WTC11 (cell line): ENCODE results near the gene JAZF1. TPM values are rescaled to one million over a fixed set of nuclear protein-coding genes. Genes with fewer than 3 reads are reported as not detected.

Experiments
- ATAC-seq: fragments of 200-7000 bp; cut with Tn5 transposase; 2 replicates; pipeline ENCODE4 v1.10.0; 2021; ENCODE audit warnings: mild to moderate bottlenecking, moderate library complexity
- CTCF ChIA-PET: fragments of 300-600 bp; sonication (Branson Sonifier 250); formaldehyde crosslinking; loops from one replicate; lab custom pipeline; 2021; ENCODE audit warnings: antibody characterized with exemption; lab: Charles Lee
- POLR2A ChIA-PET: fragments of 350-600 bp; sonication (Branson Sonifier 250); formaldehyde crosslinking; loops from one replicate; lab custom pipeline; 2021; ENCODE audit warnings: antibody characterized with exemption; lab: Charles Lee
- DNase-seq: peaks from one replicate; pipeline ENCODE4 v3.0.0; 2021; ENCODE audit warnings: low spot score
- H3K27ac Mint-ChIP-seq: 2 replicates; pipeline ENCODE4 v1.8.0; 2021; ENCODE audit warnings: mixed read lengths
- H3K27me3 Mint-ChIP-seq: 2 replicates; pipeline ENCODE4 v1.8.0; 2021; ENCODE audit warnings: low read depth, mild to moderate bottlenecking, moderate library complexity, mixed read lengths
- H3K36me3 Mint-ChIP-seq: 2 replicates; pipeline ENCODE4 v1.8.0; 2021; ENCODE audit warnings: mixed read lengths
- H3K4me1 Mint-ChIP-seq: 2 replicates; pipeline ENCODE4 v1.8.0; 2022; ENCODE audit warnings: mixed read lengths
- H3K4me3 Mint-ChIP-seq: 2 replicates; pipeline ENCODE4 v1.8.0; 2021; ENCODE audit warnings: mild to moderate bottlenecking, moderate library complexity, mixed read lengths
- H3K9me3 Mint-ChIP-seq: 2 replicates; pipeline ENCODE4 v1.8.0; 2021; ENCODE audit warnings: mixed read lengths
- CDX4 ChIP-seq: fragments of 250-450 bp; sonication (Bioruptor Pico); IDR thresholded peaks from 2 replicates; pipeline ENCODE4 v1.9.0; 2021; ENCODE audit warnings: moderate library complexity, mild to moderate bottlenecking, inconsistent platforms, borderline replicate concordance
- E2F4 ChIP-seq: sonication (generic); formaldehyde crosslinking; IDR thresholded peaks from 2 replicates; pipeline ENCODE4 v1.8.1; 2022; ENCODE audit warnings: low read depth, mild to moderate bottlenecking, moderate library complexity, missing genetic modification reagents, borderline replicate concordance
- EMX1 ChIP-seq: fragments of 250-450 bp; sonication (Bioruptor Pico); IDR thresholded peaks from 2 replicates; pipeline ENCODE4 v1.8.0; 2021; ENCODE audit warnings: mild to moderate bottlenecking
- ERG ChIP-seq: fragments of 250-450 bp; sonication (Bioruptor Pico); IDR thresholded peaks from 2 replicates; pipeline ENCODE4 v1.8.0; 2021; ENCODE audit warnings: mild to moderate bottlenecking
- IRF2 ChIP-seq: sonication (generic); formaldehyde crosslinking; IDR thresholded peaks from 2 replicates; pipeline ENCODE4 v1.8.0; 2022; ENCODE audit warnings: low read depth, missing genetic modification reagents, borderline replicate concordance
- JAZF1 ChIP-seq: fragments of 250-450 bp; sonication (Bioruptor Pico); IDR thresholded peaks from 2 replicates; pipeline ENCODE4 v1.9.0; 2021; ENCODE audit warnings: moderate library complexity, mild to moderate bottlenecking, inconsistent platforms
- MXD4 ChIP-seq: fragments of 250-450 bp; sonication (Bioruptor Pico); IDR thresholded peaks from 2 replicates; pipeline ENCODE4 v1.8.0; 2021; ENCODE audit warnings: mild to moderate bottlenecking, moderate library complexity, borderline replicate concordance
- NFATC4 ChIP-seq: fragments of 250-450 bp; sonication (Bioruptor Pico); IDR thresholded peaks from 2 replicates; pipeline ENCODE4 v1.9.0; 2021; ENCODE audit warnings: mild to moderate bottlenecking
- NFE2L1 ChIP-seq: sonication (generic); formaldehyde crosslinking; IDR thresholded peaks from 2 replicates; pipeline ENCODE4 v1.8.1; 2023; ENCODE audit warnings: missing genetic modification reagents
- RORB ChIP-seq: fragments of 250-450 bp; sonication (Bioruptor Pico); IDR thresholded peaks from 2 replicates; pipeline ENCODE4 v1.9.0; 2021; ENCODE audit warnings: mild to moderate bottlenecking
- SMAD4 ChIP-seq: sonication (generic); formaldehyde crosslinking; IDR thresholded peaks from 2 replicates; pipeline ENCODE4 v1.8.0; 2022; ENCODE audit warnings: mild to moderate bottlenecking, missing genetic modification reagents
- SP1 ChIP-seq: sonication (generic); formaldehyde crosslinking; conservative IDR thresholded peaks from 2 replicates; pipeline ENCODE4 v1.8.1; 2022; ENCODE audit warnings: missing genetic modification reagents
- ZMAT4 ChIP-seq: fragments of 250-450 bp; sonication (Bioruptor Pico); IDR thresholded peaks from 2 replicates; pipeline ENCODE4 v1.9.0; 2021; ENCODE audit warnings: mild to moderate bottlenecking
- ZNF121 ChIP-seq: sonication (generic); formaldehyde crosslinking; IDR thresholded peaks from 2 replicates; pipeline ENCODE4 v1.8.0; 2023; ENCODE audit warnings: missing genetic modification reagents
- ZNF232 ChIP-seq: sonication (generic); formaldehyde crosslinking; IDR thresholded peaks from 2 replicates; pipeline ENCODE4 v1.8.0; 2022; ENCODE audit warnings: mild to moderate bottlenecking, missing genetic modification reagents
- total RNA-seq: library from RNA; stranded (reverse); gene quantifications from 3 replicates; pipeline ENCODE4 v1.2.3, GENCODE V29; 2021
- TF ChIP-seq, protein P1 (sequence below): sonication (generic); formaldehyde crosslinking; IDR thresholded peaks from 2 replicates; pipeline ENCODE4 v1.8.0; 2023; ENCODE audit warnings: missing genetic modification reagents, mild to moderate bottlenecking, borderline replicate concordance
- TF ChIP-seq, protein P2 (sequence below): sonication (generic); formaldehyde crosslinking; IDR thresholded peaks from 2 replicates; pipeline ENCODE4 v1.8.1; 2022; ENCODE audit warnings: low read depth, missing genetic modification reagents, borderline replicate concordance
- TF ChIP-seq, protein P3 (sequence below): fragments of 250-450 bp; sonication (Bioruptor Pico); IDR thresholded peaks from 2 replicates; pipeline ENCODE4 v2.1.2; 2022; ENCODE audit warnings: mild to moderate bottlenecking, moderate library complexity

JAZF1 gene
- total RNA-seq, 1 experiment from 2014 or later: 19.0 TPM

DNA sequence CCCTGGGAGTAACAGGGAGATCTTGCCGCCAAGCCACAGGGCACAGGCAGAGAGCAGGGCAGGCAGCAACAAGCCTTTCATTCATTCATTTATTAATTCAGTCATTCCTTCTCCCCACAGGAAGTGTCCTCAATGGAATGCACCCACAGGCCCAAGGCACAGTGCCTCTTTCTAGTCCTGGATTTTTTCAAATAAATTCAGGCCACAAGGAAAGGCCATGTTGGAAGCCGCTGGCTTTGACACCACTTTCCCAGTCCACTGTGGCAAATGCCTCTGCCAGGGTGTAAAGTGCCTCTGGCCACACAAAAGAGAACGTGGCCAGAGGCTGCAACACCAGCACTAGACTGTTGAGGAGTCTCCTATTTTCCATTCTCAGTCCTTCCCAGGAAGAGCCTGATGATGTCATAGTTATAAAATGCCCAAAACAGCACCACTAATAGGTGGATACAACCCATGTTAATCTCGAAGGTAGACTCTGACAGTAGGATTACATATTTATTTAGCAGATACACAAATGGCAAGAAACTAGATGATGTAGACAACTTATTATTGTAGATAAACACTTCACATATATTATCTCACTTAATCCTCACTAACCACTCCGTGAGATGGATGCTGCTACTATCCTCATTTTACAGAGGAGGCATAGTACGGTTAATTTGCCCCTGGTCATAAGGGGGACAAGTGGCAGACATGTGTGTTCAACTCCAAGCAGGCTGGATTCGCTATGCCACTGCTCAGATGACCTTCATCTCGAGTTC lies 5.5 kb downstream of the JAZF1 start:
- Mint-ChIP-seq H3K27me3 (peaks cover 6% of the 10 kb centered on the region; the same call in 1 of the 2 replicates), H3K27ac (peak overlapping the region; percentile 43; the same call in 1 of the 2 replicates), H3K36me3 (no peaks in the 10 kb centered on the region), H3K4me1 (peaks cover 78% of the 10 kb centered on the region)
- no peak for DNase-seq
- POLR2A ChIA-PET: interaction anchor here (0.7 kb wide), 1 partner anchor 279 kb away, joined by 3 read pairs; no protein-coding TSS in a partner anchor
- ATAC-seq: no peak
- CTCF ChIA-PET: no interaction called here
- TF ChIP-seq SMAD4 (CRISPR knock-in tag): no peak
- no peak for TF ChIP-seq EMX1 (CRISPR knock-in tag)
- TF ChIP-seq E2F4: no peak
- no peak for TF ChIP-seq MXD4 (CRISPR knock-in tag)
- TF ChIP-seq, protein P1, sequence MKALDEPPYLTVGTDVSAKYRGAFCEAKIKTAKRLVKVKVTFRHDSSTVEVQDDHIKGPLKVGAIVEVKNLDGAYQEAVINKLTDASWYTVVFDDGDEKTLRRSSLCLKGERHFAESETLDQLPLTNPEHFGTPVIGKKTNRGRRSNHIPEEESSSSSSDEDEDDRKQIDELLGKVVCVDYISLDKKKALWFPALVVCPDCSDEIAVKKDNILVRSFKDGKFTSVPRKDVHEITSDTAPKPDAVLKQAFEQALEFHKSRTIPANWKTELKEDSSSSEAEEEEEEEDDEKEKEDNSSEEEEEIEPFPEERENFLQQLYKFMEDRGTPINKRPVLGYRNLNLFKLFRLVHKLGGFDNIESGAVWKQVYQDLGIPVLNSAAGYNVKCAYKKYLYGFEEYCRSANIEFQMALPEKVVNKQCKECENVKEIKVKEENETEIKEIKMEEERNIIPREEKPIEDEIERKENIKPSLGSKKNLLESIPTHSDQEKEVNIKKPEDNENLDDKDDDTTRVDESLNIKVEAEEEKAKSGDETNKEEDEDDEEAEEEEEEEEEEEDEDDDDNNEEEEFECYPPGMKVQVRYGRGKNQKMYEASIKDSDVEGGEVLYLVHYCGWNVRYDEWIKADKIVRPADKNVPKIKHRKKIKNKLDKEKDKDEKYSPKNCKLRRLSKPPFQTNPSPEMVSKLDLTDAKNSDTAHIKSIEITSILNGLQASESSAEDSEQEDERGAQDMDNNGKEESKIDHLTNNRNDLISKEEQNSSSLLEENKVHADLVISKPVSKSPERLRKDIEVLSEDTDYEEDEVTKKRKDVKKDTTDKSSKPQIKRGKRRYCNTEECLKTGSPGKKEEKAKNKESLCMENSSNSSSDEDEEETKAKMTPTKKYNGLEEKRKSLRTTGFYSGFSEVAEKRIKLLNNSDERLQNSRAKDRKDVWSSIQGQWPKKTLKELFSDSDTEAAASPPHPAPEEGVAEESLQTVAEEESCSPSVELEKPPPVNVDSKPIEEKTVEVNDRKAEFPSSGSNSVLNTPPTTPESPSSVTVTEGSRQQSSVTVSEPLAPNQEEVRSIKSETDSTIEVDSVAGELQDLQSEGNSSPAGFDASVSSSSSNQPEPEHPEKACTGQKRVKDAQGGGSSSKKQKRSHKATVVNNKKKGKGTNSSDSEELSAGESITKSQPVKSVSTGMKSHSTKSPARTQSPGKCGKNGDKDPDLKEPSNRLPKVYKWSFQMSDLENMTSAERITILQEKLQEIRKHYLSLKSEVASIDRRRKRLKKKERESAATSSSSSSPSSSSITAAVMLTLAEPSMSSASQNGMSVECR: no peak
- TF ChIP-seq JAZF1 (CRISPR knock-in tag): no peak
- TF ChIP-seq CDX4: no peak
- TF ChIP-seq RORB (CRISPR knock-in tag): no peak
- TF ChIP-seq ZNF121 (CRISPR knock-in tag): no peak
- TF ChIP-seq, protein P2, sequence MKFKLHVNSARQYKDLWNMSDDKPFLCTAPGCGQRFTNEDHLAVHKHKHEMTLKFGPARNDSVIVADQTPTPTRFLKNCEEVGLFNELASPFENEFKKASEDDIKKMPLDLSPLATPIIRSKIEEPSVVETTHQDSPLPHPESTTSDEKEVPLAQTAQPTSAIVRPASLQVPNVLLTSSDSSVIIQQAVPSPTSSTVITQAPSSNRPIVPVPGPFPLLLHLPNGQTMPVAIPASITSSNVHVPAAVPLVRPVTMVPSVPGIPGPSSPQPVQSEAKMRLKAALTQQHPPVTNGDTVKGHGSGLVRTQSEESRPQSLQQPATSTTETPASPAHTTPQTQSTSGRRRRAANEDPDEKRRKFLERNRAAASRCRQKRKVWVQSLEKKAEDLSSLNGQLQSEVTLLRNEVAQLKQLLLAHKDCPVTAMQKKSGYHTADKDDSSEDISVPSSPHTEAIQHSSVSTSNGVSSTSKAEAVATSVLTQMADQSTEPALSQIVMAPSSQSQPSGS (CRISPR knock-in tag): no peak
- no peak for TF ChIP-seq ZNF232 (CRISPR knock-in tag)
- no peak for TF ChIP-seq NFATC4
- TF ChIP-seq ERG (CRISPR knock-in tag): no peak
- no peak for TF ChIP-seq IRF2 (CRISPR knock-in tag)
- no peak for TF ChIP-seq SP1
- TF ChIP-seq NFE2L1 (CRISPR knock-in tag): no peak
- TF ChIP-seq, protein P3, sequence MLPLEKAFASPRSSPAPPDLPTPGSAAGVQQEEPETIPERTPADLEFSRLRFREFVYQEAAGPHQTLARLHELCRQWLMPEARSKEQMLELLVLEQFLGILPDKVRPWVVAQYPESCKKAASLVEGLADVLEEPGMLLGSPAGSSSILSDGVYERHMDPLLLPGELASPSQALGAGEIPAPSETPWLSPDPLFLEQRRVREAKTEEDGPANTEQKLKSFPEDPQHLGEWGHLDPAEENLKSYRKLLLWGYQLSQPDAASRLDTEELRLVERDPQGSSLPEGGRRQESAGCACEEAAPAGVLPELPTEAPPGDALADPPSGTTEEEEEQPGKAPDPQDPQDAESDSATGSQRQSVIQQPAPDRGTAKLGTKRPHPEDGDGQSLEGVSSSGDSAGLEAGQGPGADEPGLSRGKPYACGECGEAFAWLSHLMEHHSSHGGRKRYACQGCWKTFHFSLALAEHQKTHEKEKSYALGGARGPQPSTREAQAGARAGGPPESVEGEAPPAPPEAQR (CRISPR knock-in tag): no peak
- no peak for TF ChIP-seq ZMAT4
- TF ChIP-seq, all 79 proteins: peak for 0
- H3K4me3 Mint-ChIP-seq: no peak overlapping the region
- H3K9me3 Mint-ChIP-seq: no peaks in the 10 kb centered on the region
